CD14-positive monocyte (primary cell): ENCODE results near the gene ING1. TPM values are rescaled to one million over a fixed set of nuclear protein-coding genes. Genes with fewer than 3 reads are reported as not detected.

Source experiments
- DNase-seq, 3 donors: peaks; one replicate each; pipeline ENCODE4 v3.0.0-alpha.2; 2011 to 2022
- H2AFZ ChIP-seq: 2 replicates; pipeline ENCODE4 v1.6.0; 2012; ENCODE audit warnings: mild to moderate bottlenecking, low read depth, low read length, inconsistent platforms; ENCODE audit not compliant: insufficient read depth, poor library complexity, severe bottlenecking
- H3K27ac ChIP-seq, 2 donors: 1 replicate in 1 of 2; 2 replicates in 1 of 2; pipeline ENCODE4 v1.5.1; 2012 to 2013; ENCODE audit warnings: low read length in 2 of 2, control low read depth in 1 of 2, inconsistent platforms in 1 of 2, low read depth in 1 of 2, mild to moderate bottlenecking in 1 of 2
- H3K27me3 ChIP-seq, 2 donors: one replicate each; pipeline versions ENCODE4 v1.6.0 to v1.6.1; 2011 to 2013; ENCODE audit warnings: low read length in 2 of 2; ENCODE audit not compliant: control insufficient read depth in 2 of 2, insufficient read depth in 2 of 2
- H3K36me3 ChIP-seq, 2 donors: replicated peaks in 1 of 2; 1 replicate in 1 of 2; 2 replicates in 1 of 2; pipeline versions ENCODE4 v1.5.1 to v1.6.1; 2012 to 2013; ENCODE audit warnings: low read length in 2 of 2, control low read depth in 1 of 2, inconsistent platforms in 1 of 2, mild to moderate bottlenecking in 1 of 2; ENCODE audit not compliant: insufficient read depth in 2 of 2, control insufficient read depth in 1 of 2
- H3K4me1 ChIP-seq, 2 donors: 1 replicate in 1 of 2; 2 replicates in 1 of 2; pipeline versions ENCODE4 v1.5.1 to v1.6.1; 2012 to 2013; ENCODE audit warnings: low read length in 2 of 2, control low read depth in 1 of 2, inconsistent platforms in 1 of 2, mild to moderate bottlenecking in 1 of 2, moderate library complexity in 1 of 2; ENCODE audit not compliant: insufficient read depth in 2 of 2, control insufficient read depth in 1 of 2
- H3K4me2 ChIP-seq: replicated peaks from 2 replicates; pipeline ENCODE3; 2012; ENCODE audit warnings: low read length, moderate library complexity, mild to moderate bottlenecking; ENCODE audit not compliant: poor library complexity, severe bottlenecking; ENCODE audit errors: extremely low read depth
- H3K4me3 ChIP-seq, 3 experiments: fragments of 200-600 bp in 1 of 3; sonication (generic) in 1 of 3; replicated peaks in 1 of 3; 1 replicate in 2 of 3; 2 replicates in 1 of 3; pipeline ENCODE4 v1.5.1; 2011 to 2013; ENCODE audit warnings: low read length in 3 of 3, mild to moderate bottlenecking in 3 of 3, control low read depth in 2 of 3, low read depth in 2 of 3, inconsistent platforms in 1 of 3, moderate library complexity in 1 of 3
- H3K79me2 ChIP-seq: 2 replicates; pipeline ENCODE4 v1.6.0; 2012; ENCODE audit warnings: mild to moderate bottlenecking, control low read depth, inconsistent platforms, low read length, moderate library complexity; ENCODE audit not compliant: insufficient read depth
- H3K9ac ChIP-seq: 2 replicates; pipeline ENCODE4 v1.6.0; 2017; ENCODE audit warnings: low read length, mild to moderate bottlenecking; ENCODE audit not compliant: insufficient read depth, poor library complexity, severe bottlenecking
- H3K9me3 ChIP-seq, 2 donors: replicated peaks in 1 of 2; 1 replicate in 1 of 2; 2 replicates in 1 of 2; pipeline versions ENCODE4 v1.5.1 to v1.6.1; 2012 to 2013; ENCODE audit warnings: low read length in 2 of 2, control low read depth in 1 of 2; ENCODE audit not compliant: control insufficient read depth in 1 of 2, insufficient read depth in 1 of 2
- H4K20me1 ChIP-seq: 2 replicates; pipeline ENCODE4 v1.6.0; 2012; ENCODE audit warnings: mild to moderate bottlenecking, low read length, control low read depth, moderate library complexity; ENCODE audit not compliant: insufficient read depth
- H3K27ac Mint-ChIP-seq, 7 donors: one replicate each; pipeline ENCODE4 v1.8.0; 2020; ENCODE audit warnings: mild to moderate bottlenecking in 7 of 7, mixed read lengths in 7 of 7, moderate library complexity in 6 of 7, inconsistent platforms in 2 of 7
- H3K27me3 Mint-ChIP-seq, 3 donors: one replicate each; pipeline ENCODE4 v1.8.0; 2021 to 2022; ENCODE audit warnings: low read depth in 3 of 3, mild to moderate bottlenecking in 3 of 3, mixed read lengths in 3 of 3, moderate library complexity in 3 of 3, inconsistent platforms in 1 of 3
- H3K36me3 Mint-ChIP-seq, 2 donors: one replicate each; pipeline ENCODE4 v1.8.0; 2020; ENCODE audit warnings: mixed read lengths in 2 of 2, inconsistent platforms in 1 of 2, mild to moderate bottlenecking in 1 of 2
- H3K4me1 Mint-ChIP-seq: one replicate; pipeline ENCODE4 v1.8.0; 2020; ENCODE audit warnings: mild to moderate bottlenecking, mixed read lengths
- H3K4me3 Mint-ChIP-seq, 2 donors: one replicate each; pipeline ENCODE4 v1.8.0; 2020; ENCODE audit warnings: mild to moderate bottlenecking in 2 of 2, mixed read lengths in 2 of 2, moderate library complexity in 1 of 2
- H3K9me3 Mint-ChIP-seq, 7 donors: one replicate each; pipeline ENCODE4 v1.8.0; 2020 to 2022; ENCODE audit warnings: mixed read lengths in 7 of 7, mild to moderate bottlenecking in 6 of 7, moderate library complexity in 6 of 7, inconsistent platforms in 2 of 7
- WGBS: methylation state at CpG from one replicate; pipeline ENCODE4 v1.1.5; 2013; ENCODE audit warnings: missing lambda C conversion rate; ENCODE audit not compliant: insufficient coverage; 5-methylcytosine and 5-hydroxymethylcytosine counted together
- intact Hi-C, 2 donors: fragments of 100-400 bp; cut with micrococcal nuclease; formaldehyde crosslinking; loops; one replicate each; pipeline versions ENCODE4 v1.15.0 to v1.15.1; 2023
- polyA plus RNA-seq, 3 donors: library from polyadenylated mRNA; depleted of rRNA in 1 of 3; unstranded in 2 of 3; stranded (reverse) in 1 of 3; fragments of 300-500 nt in 2 of 3; fragments of >200 nt in 1 of 3; fragmentation: Illumina TruSeq in 2 of 3; gene quantifications; 1 replicate in 2 of 3; 2 replicates in 1 of 3; pipeline ENCODE4 v1.2.3, GENCODE V29; 2012 to 2021
- TF ChIP-seq, protein P1 (sequence below): fragments of 200-600 bp; IDR thresholded peaks from one replicate; pipeline ENCODE4 v1.8.0; 2022; ENCODE audit warnings: antibody characterized with exemption, mild to moderate bottlenecking

The ING1 gene
- polyA plus RNA-seq, 3 donors = 8.4 to 128 (median 11.8) TPM

- no peaks in the 10 kb centered on the region for H3K27me3 Mint-ChIP-seq
These were observed 30.8 kb upstream of the ING1 start for GRCh38 chr13:110682746-110683145.

GRCh38 chr13:110683203-110683883 lies 30.2 kb upstream of the ING1 start:
- H3K9me3 ChIP-seq = no peaks in the 10 kb centered on the region
- TF ChIP-seq, protein P1, sequence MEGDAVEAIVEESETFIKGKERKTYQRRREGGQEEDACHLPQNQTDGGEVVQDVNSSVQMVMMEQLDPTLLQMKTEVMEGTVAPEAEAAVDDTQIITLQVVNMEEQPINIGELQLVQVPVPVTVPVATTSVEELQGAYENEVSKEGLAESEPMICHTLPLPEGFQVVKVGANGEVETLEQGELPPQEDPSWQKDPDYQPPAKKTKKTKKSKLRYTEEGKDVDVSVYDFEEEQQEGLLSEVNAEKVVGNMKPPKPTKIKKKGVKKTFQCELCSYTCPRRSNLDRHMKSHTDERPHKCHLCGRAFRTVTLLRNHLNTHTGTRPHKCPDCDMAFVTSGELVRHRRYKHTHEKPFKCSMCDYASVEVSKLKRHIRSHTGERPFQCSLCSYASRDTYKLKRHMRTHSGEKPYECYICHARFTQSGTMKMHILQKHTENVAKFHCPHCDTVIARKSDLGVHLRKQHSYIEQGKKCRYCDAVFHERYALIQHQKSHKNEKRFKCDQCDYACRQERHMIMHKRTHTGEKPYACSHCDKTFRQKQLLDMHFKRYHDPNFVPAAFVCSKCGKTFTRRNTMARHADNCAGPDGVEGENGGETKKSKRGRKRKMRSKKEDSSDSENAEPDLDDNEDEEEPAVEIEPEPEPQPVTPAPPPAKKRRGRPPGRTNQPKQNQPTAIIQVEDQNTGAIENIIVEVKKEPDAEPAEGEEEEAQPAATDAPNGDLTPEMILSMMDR = peak; percentile 72
- no peaks in the 10 kb centered on the region for H3K27me3 ChIP-seq
- H3K79me2 ChIP-seq = no peaks in the 10 kb centered on the region
- H3K9ac ChIP-seq = no peak overlapping the region
- Mint-ChIP-seq H3K9me3 (peaks cover 0 to 2% (median 0%) of the 10 kb centered on the region in 7 donors), H3K4me1 (peaks cover 8% of the 10 kb centered on the region), H3K27me3 (no peaks in the 10 kb centered on the region), H3K4me3 (no peak overlapping the region), H3K36me3 (peaks cover 65 to 85% of the 10 kb centered on the region in 2 donors), H3K27ac (peak overlapping the region in 5 of 7 donors; percentile 46 to 85 (median 68))
- H4K20me1 ChIP-seq = no peaks in the 10 kb centered on the region
- no peak overlapping the region for H3K4me2 ChIP-seq
- peaks cover 66 to 96% of the 10 kb centered on the region in 2 donors for H3K36me3 ChIP-seq
- H3K4me1 ChIP-seq = no peaks in the 10 kb centered on the region
- peak overlapping the region in 1 of 2 donors; percentile 52 for H3K27ac ChIP-seq
- H3K4me3 ChIP-seq = no peak overlapping the region
- H2AFZ ChIP-seq = no peak overlapping the region
- intact Hi-C loops = loop anchor here in 1 of 2 donors (5.0 kb wide), 1 partner anchor 34 kb away; no protein-coding TSS in a partner anchor
- WGBS = no CpG with 5 or more reads among the region's 5 CpGs
- no peak for DNase-seq

More at GRCh38 chr13:110682746-110683145, 30.8 kb upstream of the ING1 start:
- H3K4me1 Mint-ChIP-seq = peaks cover 8% of the 10 kb centered on the region
- Histone ChIP-seq H3K9me3 (no peaks in the 10 kb centered on the region), H3K27me3 (no peaks in the 10 kb centered on the region), H2AFZ (no peak overlapping the region), H3K36me3 (peaks cover 66 to 96% of the 10 kb centered on the region in 2 donors), H3K4me2 (no peak overlapping the region), H3K4me3 (no peak overlapping the region), H4K20me1 (no peaks in the 10 kb centered on the region), H3K27ac (peak overlapping the region in 1 of 2 donors; percentile 38), H3K4me1 (peaks cover 2% of the 10 kb centered on the region in 2 donors), H3K9ac (no peak overlapping the region), H3K79me2 (peaks cover 4% of the 10 kb centered on the region)
- TF ChIP-seq, protein P1 = no peak
- WGBS = 92% methylated on average over 8 of the region's 12 CpGs
- peaks cover 64 to 85% of the 10 kb centered on the region in 2 donors for H3K36me3 Mint-ChIP-seq
- H3K27ac Mint-ChIP-seq = peak overlapping the region in 1 of 7 donors; percentile 47
- no peak overlapping the region for H3K4me3 Mint-ChIP-seq
- no peak for DNase-seq
- intact Hi-C loops = loop anchor here in 1 of 2 donors (5.0 kb wide), 1 partner anchor 35 kb away; no protein-coding TSS in a partner anchor
- H3K9me3 Mint-ChIP-seq = peaks cover 0 to 2% (median 0%) of the 10 kb centered on the region in 7 donors
